ENCODE data around the gene CCND3. TPM values are rescaled to one million over a fixed set of nuclear protein-coding genes. Genes with fewer than 3 reads are reported as not detected.

The CCND3 gene
- total and polyA plus RNA-seq, 2 of the 13 experiments (the other 11 are each of a cell fraction or from before 2014, with no cell fraction given): 4.3 to 7.2 TPM

GRCh38 chr6:41932378-41932777 is 9.2 kb downstream of the CCND3 start:
- ChIA-PET CTCF (ENCODE audit: low intra/inter-chr PET ratio, low total read pairs) (no interaction called here), POLR2A (interaction anchor here (1.2 to 7.4 kb wide), 2 partner anchors 10 to 11 kb away, joined by 5 to 45 read pairs; partner anchors contain the start of genes BYSL, CCND3 and MED20)
- Histone ChIP-seq H2AFZ (ENCODE audit: low read length) (no peak overlapping the region), H3K27me3 (ENCODE audit: control insufficient read depth in 1 of 2, insufficient read depth in 2 of 2, low read length in 2 of 2) (no peaks in the 10 kb centered on the region), H3K79me2 (ENCODE audit: insufficient read depth, low read length) (peaks cover 3% of the 10 kb centered on the region), H4K20me1 (ENCODE audit: insufficient read depth, low read length) (peaks cover 7% of the 10 kb centered on the region; the same call in 1 of the 2 replicates), H3K4me3 (replicated peaks in 1 of 3; ENCODE audit: insufficient read depth in 1 of 3, low read depth in 2 of 3, low read length in 3 of 3) (no peak overlapping the region), H3K9ac (ENCODE audit: insufficient read depth, low read depth, low read length) (no peak overlapping the region), H3K27ac (ENCODE audit: extremely low read length, insufficient read depth, low read length) (no peak overlapping the region), H3K36me3 (replicated peaks in 1 of 2; ENCODE audit: control insufficient read depth in 1 of 2, insufficient read depth in 2 of 2, low read length in 2 of 2) (peaks cover 56 to 74% of the 10 kb centered on the region in 2 experiments), H3K4me1 (ENCODE audit: insufficient read depth, low read length) (peaks cover 11% of the 10 kb centered on the region), H3K9me3 (ENCODE audit: low read length) (no peaks in the 10 kb centered on the region), H3K4me2 (ENCODE audit: low read depth, low read length) (no peak overlapping the region)
- no peak for DNase-seq (ENCODE audit: low spot score)
- BruUV-seq (replicated peaks): TSS peak; percentile 15
- in situ Hi-C loops (cut with HindIII; ENCODE audit: extremely low pct_ligation_motif_present, low pct_unique_long_range_greater_than_20kb): no loop called here
- TF ChIP-seq ZNF609 (CRISPR knock-in tag; IDR thresholded peaks at IDR 0.05; ENCODE audit: borderline replicate concordance) (no peak), AGO2 (optimal IDR thresholded peaks at IDR 0.05; ENCODE audit: low read depth, low read length) (peak; percentile 64), RBFOX2 (IDR thresholded peaks at IDR 0.05; ENCODE audit: low read depth, low read length) (peak; percentile 47; the same call in 1 of the 2 replicates)
- ATAC-seq: no peak
- 96% methylated on average over 15 of the region's 15 CpGs for WGBS (ENCODE audit: low lambda C conversion rate)
- intact Hi-C loops (cut with micrococcal nuclease; ENCODE audit: unreplicated experiment): no loop called here
- no peak for FAIRE-seq
